Astrocyte (in vitro differentiated cells and primary cell): ENCODE measurements around the gene ARHGAP25. TPM values are rescaled to one million over a fixed set of nuclear protein-coding genes. Genes with fewer than 3 reads are reported as not detected.

ENCODE experiments used
- DNase-seq: peaks from one replicate; pipeline ENCODE4 v3.0.0-alpha.2; 2010; ENCODE audit warnings: low read depth
- FAIRE-seq: peaks from 2 replicates; lab custom pipeline; 2011; peaks lifted over from hg19 to GRCh38; lab: Jason Lieb, UNC
- H2AFZ ChIP-seq: 2 replicates; pipeline ENCODE4 v1.6.0; 2012; ENCODE audit warnings: low read depth, low read length, inconsistent platforms
- H3K27ac ChIP-seq: 2 replicates; pipeline ENCODE4 v1.5.1; 2011; ENCODE audit warnings: low read depth, low read length, inconsistent platforms
- H3K27me3 ChIP-seq: 2 replicates; pipeline ENCODE4 v1.6.0; 2011; ENCODE audit warnings: low read length, inconsistent platforms; ENCODE audit not compliant: insufficient read depth
- H3K36me3 ChIP-seq: 2 replicates; pipeline ENCODE4 v1.5.1; 2011; ENCODE audit warnings: low read length, inconsistent platforms; ENCODE audit not compliant: insufficient read depth
- H3K4me1 ChIP-seq: 2 replicates; pipeline ENCODE4 v1.5.1; 2011; ENCODE audit warnings: low read length, inconsistent platforms; ENCODE audit not compliant: insufficient read depth
- H3K4me2 ChIP-seq: 2 replicates; pipeline ENCODE4 v1.6.0; 2012; ENCODE audit warnings: low read length, inconsistent platforms
- H3K4me3 ChIP-seq: 2 replicates; pipeline ENCODE4 v1.5.1; 2011; ENCODE audit warnings: low read depth, mild to moderate bottlenecking, low read length, inconsistent platforms; ENCODE audit not compliant: insufficient read depth
- H3K79me2 ChIP-seq: 2 replicates; pipeline ENCODE4 v1.6.0; 2012; ENCODE audit warnings: mild to moderate bottlenecking, low read length, inconsistent platforms; ENCODE audit not compliant: insufficient read depth
- H3K9ac ChIP-seq: 2 replicates; pipeline ENCODE4 v1.6.0; 2012; ENCODE audit warnings: mild to moderate bottlenecking, low read length, inconsistent platforms
- H3K9me3 ChIP-seq: 2 replicates; pipeline ENCODE4 v1.5.1; 2012; ENCODE audit warnings: low read depth, mild to moderate bottlenecking, low read length, inconsistent platforms; ENCODE audit not compliant: insufficient read depth
- H4K20me1 ChIP-seq: 2 replicates; pipeline ENCODE4 v1.6.0; 2012; ENCODE audit warnings: low read length, inconsistent platforms; ENCODE audit not compliant: insufficient read depth
- H3K27ac Mint-ChIP-seq: one replicate; pipeline ENCODE4 v1.8.0; 2021; ENCODE audit warnings: mild to moderate bottlenecking, mixed read lengths; ENCODE audit not compliant: unreplicated experiment
- H3K27me3 Mint-ChIP-seq: one replicate; pipeline ENCODE4 v1.8.0; 2021; ENCODE audit warnings: low read depth, mixed read lengths; ENCODE audit not compliant: unreplicated experiment
- H3K36me3 Mint-ChIP-seq: one replicate; pipeline ENCODE4 v1.8.0; 2021; ENCODE audit warnings: low read depth, mixed read lengths; ENCODE audit not compliant: unreplicated experiment
- H3K4me1 Mint-ChIP-seq: one replicate; pipeline ENCODE4 v1.8.0; 2021; ENCODE audit warnings: low read depth, mixed read lengths; ENCODE audit not compliant: unreplicated experiment
- H3K4me3 Mint-ChIP-seq: one replicate; pipeline ENCODE4 v1.8.0; 2021; ENCODE audit warnings: mild to moderate bottlenecking, moderate library complexity, mixed read lengths; ENCODE audit not compliant: unreplicated experiment
- H3K9me3 Mint-ChIP-seq: one replicate; pipeline ENCODE4 v1.8.0; 2021; ENCODE audit warnings: mild to moderate bottlenecking, mixed read lengths; ENCODE audit not compliant: unreplicated experiment
- CTCF ChIP-seq: IDR thresholded peaks from 2 replicates; pipeline ENCODE4 v1.5.1; 2011; ENCODE audit warnings: low read depth, mild to moderate bottlenecking, inconsistent platforms, low read length, moderate library complexity; ENCODE audit not compliant: insufficient read depth
- EZH2 ChIP-seq: IDR thresholded peaks from 2 replicates; pipeline ENCODE4 v1.6.1; 2012; ENCODE audit warnings: mild to moderate bottlenecking, low read length, inconsistent platforms; ENCODE audit not compliant: insufficient read depth
- total RNA-seq: library from RNA; stranded (reverse); gene quantifications from 2 replicates; pipeline ENCODE4 v1.2.1, GENCODE V29; 2021

The ARHGAP25 gene
- total RNA-seq, 1 donor from 2014 or later = 0.30 TPM

GRCh38 chr2:68833162-68833561, 98.6 kb downstream of the ARHGAP25 start:
- Histone ChIP-seq H3K9me3 (no peaks in the 10 kb centered on the region), H4K20me1 (no peaks in the 10 kb centered on the region), H3K4me1 (peaks cover 32% of the 10 kb centered on the region), H3K79me2 (no peaks in the 10 kb centered on the region), H3K36me3 (no peaks in the 10 kb centered on the region), H3K27me3 (no peaks in the 10 kb centered on the region), H2AFZ (no peak overlapping the region), H3K4me2 (no peak overlapping the region), H3K9ac (no peak overlapping the region), H3K4me3 (no peak overlapping the region), H3K27ac (no peak overlapping the region)
- TF ChIP-seq EZH2 (no peak), CTCF (no peak)
- Mint-ChIP-seq H3K9me3 (no peaks in the 10 kb centered on the region), H3K4me1 (peaks cover 28% of the 10 kb centered on the region), H3K4me3 (no peak overlapping the region), H3K27ac (no peak overlapping the region), H3K27me3 (no peaks in the 10 kb centered on the region), H3K36me3 (no peaks in the 10 kb centered on the region)
- FAIRE-seq (no peak), DNase-seq (no peak)

GRCh38 chr2:68834737-68835376, 100.2 kb downstream of the ARHGAP25 start:
- Histone ChIP-seq H3K27ac (no peak overlapping the region), H3K79me2 (no peaks in the 10 kb centered on the region), H3K36me3 (no peaks in the 10 kb centered on the region), H2AFZ (no peak overlapping the region), H3K9ac (no peak overlapping the region), H3K4me1 (peaks cover 26% of the 10 kb centered on the region), H3K4me3 (no peak overlapping the region), H3K4me2 (no peak overlapping the region), H3K9me3 (no peaks in the 10 kb centered on the region), H4K20me1 (no peaks in the 10 kb centered on the region), H3K27me3 (no peaks in the 10 kb centered on the region)
- no peak for FAIRE-seq
- TF ChIP-seq CTCF (no peak), EZH2 (no peak)
- Mint-ChIP-seq H3K36me3 (no peaks in the 10 kb centered on the region), H3K4me3 (no peak overlapping the region), H3K4me1 (peaks cover 15% of the 10 kb centered on the region), H3K9me3 (no peaks in the 10 kb centered on the region), H3K27me3 (no peaks in the 10 kb centered on the region), H3K27ac (no peak overlapping the region)
- DNase-seq = no peak

GRCh38 chr2:68835621-68836020, 101.0 kb downstream of the ARHGAP25 start:
- Histone ChIP-seq H3K4me3 (no peak overlapping the region), H3K4me2 (no peak overlapping the region), H3K27me3 (no peaks in the 10 kb centered on the region), H4K20me1 (no peaks in the 10 kb centered on the region), H3K79me2 (no peaks in the 10 kb centered on the region), H3K27ac (no peak overlapping the region), H3K4me1 (peaks cover 26% of the 10 kb centered on the region), H3K36me3 (no peaks in the 10 kb centered on the region), H3K9me3 (no peaks in the 10 kb centered on the region), H3K9ac (no peak overlapping the region), H2AFZ (no peak overlapping the region)
- DNase-seq = no peak
- H3K4me3 Mint-ChIP-seq = no peak overlapping the region
- no peaks in the 10 kb centered on the region for H3K9me3 Mint-ChIP-seq
- no peak for FAIRE-seq
- peaks cover 15% of the 10 kb centered on the region for H3K4me1 Mint-ChIP-seq
- no peaks in the 10 kb centered on the region for H3K27me3 Mint-ChIP-seq
- H3K27ac Mint-ChIP-seq = no peak overlapping the region
- no peak for TF ChIP-seq EZH2
- TF ChIP-seq CTCF = no peak
- H3K36me3 Mint-ChIP-seq = no peaks in the 10 kb centered on the region
